ENCODE results near the gene TCP10L.

- TF ChIP-seq POLR2A (IDR thresholded peaks at IDR 0.05) (no peak), EP300 (IDR thresholded peaks at IDR 0.05) (no peak), POLR2AphosphoS5 (IDR thresholded peaks at IDR 0.05) (no peak)
- TF ChIP-seq, protein P1, sequence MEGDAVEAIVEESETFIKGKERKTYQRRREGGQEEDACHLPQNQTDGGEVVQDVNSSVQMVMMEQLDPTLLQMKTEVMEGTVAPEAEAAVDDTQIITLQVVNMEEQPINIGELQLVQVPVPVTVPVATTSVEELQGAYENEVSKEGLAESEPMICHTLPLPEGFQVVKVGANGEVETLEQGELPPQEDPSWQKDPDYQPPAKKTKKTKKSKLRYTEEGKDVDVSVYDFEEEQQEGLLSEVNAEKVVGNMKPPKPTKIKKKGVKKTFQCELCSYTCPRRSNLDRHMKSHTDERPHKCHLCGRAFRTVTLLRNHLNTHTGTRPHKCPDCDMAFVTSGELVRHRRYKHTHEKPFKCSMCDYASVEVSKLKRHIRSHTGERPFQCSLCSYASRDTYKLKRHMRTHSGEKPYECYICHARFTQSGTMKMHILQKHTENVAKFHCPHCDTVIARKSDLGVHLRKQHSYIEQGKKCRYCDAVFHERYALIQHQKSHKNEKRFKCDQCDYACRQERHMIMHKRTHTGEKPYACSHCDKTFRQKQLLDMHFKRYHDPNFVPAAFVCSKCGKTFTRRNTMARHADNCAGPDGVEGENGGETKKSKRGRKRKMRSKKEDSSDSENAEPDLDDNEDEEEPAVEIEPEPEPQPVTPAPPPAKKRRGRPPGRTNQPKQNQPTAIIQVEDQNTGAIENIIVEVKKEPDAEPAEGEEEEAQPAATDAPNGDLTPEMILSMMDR (IDR thresholded peaks at IDR 0.05) = no peak
These were observed 12.5 kb downstream of the TCP10L start for GRCh38 chr21:32572574-32573420.
